HepG2 (cell line): ENCODE results near the gene STK25. TPM values are rescaled to one million over a fixed set of nuclear protein-coding genes. Genes with fewer than 3 reads are reported as not detected.
A peak's percentile ranks its signal among the peaks of the same experiment; 100 is the strongest.

Source experiments
- AGO2 ChIP-seq: fragments of 200-400 bp; formaldehyde crosslinking; optimal IDR thresholded peaks from 2 replicates; pipeline ENCODE3; 2017; ENCODE audit warnings: mild to moderate bottlenecking, low read depth, low read length, moderate library complexity
- CREM ChIP-seq, 2 experiments: sonication (generic) in 1 of 2; formaldehyde crosslinking in 1 of 2; IDR thresholded peaks; 2 replicates each; pipeline versions ENCODE4 v1.4.0 to v1.6.1; 2016 to 2020; ENCODE audit warnings: antibody characterized with exemption in 1 of 2, mild to moderate bottlenecking in 1 of 2, missing genetic modification reagents in 1 of 2
- FOXP4 ChIP-seq: sonication (generic); formaldehyde crosslinking; IDR thresholded peaks from 2 replicates; pipeline ENCODE4 v1.4.0; 2020; ENCODE audit warnings: missing genetic modification reagents
- HHEX ChIP-seq: IDR thresholded peaks from 2 replicates; pipeline ENCODE4 v1.6.1; 2016; ENCODE audit warnings: control low read depth
- HNRNPL ChIP-seq: fragments of 200-400 bp; formaldehyde crosslinking; IDR thresholded peaks from 2 replicates; pipeline ENCODE4 v1.6.1; 2017; ENCODE audit warnings: mild to moderate bottlenecking, low read depth, low read length
- MAX ChIP-seq: IDR thresholded peaks from 2 replicates; pipeline ENCODE4 v1.6.1; 2012; ENCODE audit warnings: inconsistent platforms
- MTERF4 ChIP-seq: sonication (generic); formaldehyde crosslinking; IDR thresholded peaks from 2 replicates; pipeline ENCODE4 v1.8.0; 2023; ENCODE audit warnings: mild to moderate bottlenecking, missing genetic modification reagents
- MYNN ChIP-seq: sonication (generic); formaldehyde crosslinking; IDR thresholded peaks from 2 replicates; pipeline ENCODE4 v1.4.0; 2020; ENCODE audit warnings: mild to moderate bottlenecking, low read depth, missing genetic modification reagents
- NR1H2 ChIP-seq: sonication (generic); formaldehyde crosslinking; IDR thresholded peaks from 2 replicates; pipeline ENCODE4 v1.8.1; 2022; ENCODE audit warnings: low read depth, missing genetic modification reagents, borderline replicate concordance
- RFX1 ChIP-seq: fragments of 450-650 bp; IDR thresholded peaks from 2 replicates; pipeline ENCODE4 v1.6.1; 2017
- SKI ChIP-seq: fragments of 450-650 bp; IDR thresholded peaks from one replicate; pipeline ENCODE4 v1.6.1; 2018; ENCODE audit warnings: mild to moderate bottlenecking; ENCODE audit not compliant: partially characterized antibody
- SOX6 ChIP-seq, 2 experiments: fragments of 450-650 bp in 1 of 2; sonication (generic) in 1 of 2; formaldehyde crosslinking in 1 of 2; IDR thresholded peaks; 2 replicates each; pipeline versions ENCODE4 v1.4.0 to v1.6.1; 2017 to 2020; ENCODE audit warnings: antibody characterized with exemption in 1 of 2, mild to moderate bottlenecking in 1 of 2, missing genetic modification reagents in 1 of 2
- THAP9 ChIP-seq: sonication (generic); formaldehyde crosslinking; IDR thresholded peaks from 2 replicates; pipeline ENCODE4; 2020; ENCODE audit warnings: missing genetic modification reagents, mild to moderate bottlenecking, borderline replicate concordance
- ZNF292 ChIP-seq: sonication (generic); formaldehyde crosslinking; IDR thresholded peaks from 2 replicates; pipeline ENCODE4 v1.8.1; 2022; ENCODE audit warnings: mild to moderate bottlenecking, low read depth, missing genetic modification reagents, borderline replicate concordance
- ZNF598 ChIP-seq: sonication (generic); formaldehyde crosslinking; IDR thresholded peaks from 2 replicates; pipeline ENCODE4 v1.5.1; 2020; ENCODE audit warnings: mild to moderate bottlenecking, missing genetic modification reagents, borderline replicate concordance
- ZNF609 ChIP-seq: sonication (generic); formaldehyde crosslinking; IDR thresholded peaks from 2 replicates; pipeline ENCODE4 v1.4.0; 2020; ENCODE audit warnings: mild to moderate bottlenecking, missing genetic modification reagents, borderline replicate concordance
- polyA plus RNA-seq, 8 experiments: library from polyadenylated mRNA; depleted of rRNA in 3 of 8; stranded (reverse) in 7 of 8; unstranded in 1 of 8; fragments of >200 nt; fragmentation: Illumina TruSeq in 4 of 8; extraction: Trizol in 4 of 8; gene quantifications; 2 replicates each; pipeline versions ENCODE4 v1.2.1 to v1.2.3, GENCODE V29; 2011 to 2016; ENCODE audit warnings: low read depth in 4 of 8, missing spikeins in 1 of 8, mixed read lengths in 1 of 8; ENCODE audit not compliant: insufficient read depth in 1 of 8
- total RNA-seq, 5 experiments: library from RNA; depleted of rRNA; stranded (reverse); fragments of >200 nt; fragmentation: Illumina TruSeq; extraction: Trizol; gene quantifications; 2 replicates each; pipeline ENCODE4 v1.2.3, GENCODE V29; 2016; ENCODE audit warnings: low read depth in 1 of 5

The STK25 gene
- total and polyA plus RNA-seq, 2 of the 13 experiments (the other 11 are each of a cell fraction or from before 2014, with no cell fraction given): 177 to 481 TPM

- TF ChIP-seq HNRNPL (peak; percentile 49; the same call in 1 of the 2 replicates), CREM (IDR thresholded peaks at IDR 0.05) (peak; percentile 19; the same call in 1 of the 2 replicates), CREM (CRISPR knock-in tag; IDR thresholded peaks at IDR 0.05) (no peak), THAP9 (CRISPR knock-in tag) (peak; percentile 47; the same call in 1 of the 2 replicates), AGO2 (no peak), FOXP4 (peak; percentile 28; the same call in 1 of the 2 replicates), RFX1 (no peak), MYNN (CRISPR knock-in tag) (no peak), ZNF609 (CRISPR knock-in tag) (0 out of 2 replicates have a peak, but pooled peaks have one; percentile 12), HHEX (no peak), ZNF598 (CRISPR knock-in tag) (peak; percentile 64; the same call in 1 of the 2 replicates), NR1H2 (CRISPR knock-in tag) (0 out of 2 replicates have a peak, but pooled peaks have one; percentile 54), SOX6 (IDR thresholded peaks at IDR 0.05) (no peak), SOX6 (CRISPR knock-in tag; IDR thresholded peaks at IDR 0.05) (peak; percentile 36; the same call in 1 of the 2 replicates), SKI (peak; percentile 20), MAX (peak; percentile 40; the same call in 1 of the 2 replicates), MTERF4 (CRISPR knock-in tag) (0 out of 2 replicates have a peak, but pooled peaks have one; percentile 48), ZNF292 (CRISPR knock-in tag) (peak; percentile 82; the same call in 1 of the 2 replicates)
These were observed 26.5 kb upstream of the STK25 start (continued) for GRCh38 chr2:241534701-241535375.
